ENCODE measurements around the gene LELP1. TPM values are rescaled to one million over a fixed set of nuclear protein-coding genes. Genes with fewer than 3 reads are reported as not detected.

Gene LELP1
- total and polyA plus RNA-seq, 2 donors (not counting 3 experiments of a cell fraction or from before 2014, with no cell fraction given): not detected

GRCh38 chr1:153245466-153245865, 42.2 kb downstream of the LELP1 start:
- no peaks in the 10 kb centered on the region for H3K36me3 ChIP-seq (ENCODE audit: control insufficient read depth in 2 of 2, extremely low read depth in 1 of 2, insufficient read depth in 2 of 2, low read length in 2 of 2)
- H3K4me3 ChIP-seq (replicated peaks in 1 of 3; ENCODE audit: insufficient read depth in 1 of 3, low read depth in 1 of 3, low read length in 3 of 3): no peak overlapping the region
- H3K9ac ChIP-seq (replicated peaks; ENCODE audit: extremely low read depth, insufficient read depth, low read length): no peak overlapping the region
- H3K27me3 ChIP-seq (ENCODE audit: control insufficient read depth in 2 of 2, insufficient read depth in 2 of 2, low read length in 2 of 2): no peaks in the 10 kb centered on the region
- dilution Hi-C loops (cut with MboI; ENCODE audit: extremely low pct_ligation_motif_present, low sequenced_read_pairs): no loop called here
- BruUV-seq (replicated peaks): no TSS peak
- H2AFZ ChIP-seq (ENCODE audit: low read depth, low read length): no peak overlapping the region
- no peaks in the 10 kb centered on the region for H3K79me2 ChIP-seq (ENCODE audit: control insufficient read depth, insufficient read depth, low read length)
- H3K27ac ChIP-seq (ENCODE audit: insufficient read depth, low read depth, low read length): no peak overlapping the region
- intact Hi-C loops (cut with micrococcal nuclease): no loop called here
- TF ChIP-seq POLR2AphosphoS5 (IDR thresholded peaks at IDR 0.05; ENCODE audit: insufficient read depth, low read depth, low read length) (no peak), EZH2 (IDR thresholded peaks at IDR 0.05; ENCODE audit: borderline replicate concordance, low read depth, low read length, severe bottlenecking) (no peak), MYC (IDR thresholded peaks at IDR 0.05; ENCODE audit: low read depth, low read length) (no peak)
- FAIRE-seq (no peak), DNase-seq (ENCODE audit: low read depth, low spot score) (no peak)
- CTCF ChIA-PET: no interaction called here
- no peaks in the 10 kb centered on the region for H3K4me1 ChIP-seq (ENCODE audit: control insufficient read depth, extremely low read depth, insufficient read depth, low read length)
- no peaks in the 10 kb centered on the region for H3K9me3 ChIP-seq (replicated peaks; ENCODE audit: control insufficient read depth, insufficient read depth, low read length)
- H3K4me2 ChIP-seq (ENCODE audit: insufficient read depth, low read length): no peak overlapping the region
- H3K9me1 ChIP-seq (replicated peaks; ENCODE audit: control insufficient read depth, extremely low read depth, insufficient read depth, low read length): no peaks in the 10 kb centered on the region
- POLR2A ChIA-PET: no interaction called here
- H4K20me1 ChIP-seq (replicated peaks; ENCODE audit: control insufficient read depth, extremely low read depth, insufficient read depth, low read length): no peaks in the 10 kb centered on the region

DNA sequence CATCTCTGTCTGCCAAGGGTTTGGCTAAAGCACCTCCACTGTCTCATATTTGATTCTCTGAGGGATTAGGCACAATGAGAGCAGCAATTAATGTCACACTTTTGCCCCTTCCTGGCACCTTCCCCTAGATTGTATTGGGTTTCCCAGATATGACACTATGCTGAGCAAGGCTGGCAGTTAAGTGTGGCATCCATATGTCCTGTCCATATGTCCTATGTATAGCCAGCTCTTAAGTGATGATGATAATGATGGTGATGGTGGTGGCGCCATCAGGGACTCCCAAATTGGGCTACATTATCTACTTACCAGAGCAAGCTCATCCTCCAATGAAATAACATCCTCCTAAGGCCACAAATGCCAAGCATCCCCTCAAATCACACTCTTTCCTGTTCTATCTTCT, 42.8 kb downstream of the LELP1 start:
- Histone ChIP-seq H3K27ac (ENCODE audit: insufficient read depth, low read depth, low read length) (no peak overlapping the region), H3K79me2 (ENCODE audit: control insufficient read depth, insufficient read depth, low read length) (no peaks in the 10 kb centered on the region), H3K4me3 (replicated peaks in 1 of 3; ENCODE audit: insufficient read depth in 1 of 3, low read depth in 1 of 3, low read length in 3 of 3) (no peak overlapping the region), H3K27me3 (ENCODE audit: control insufficient read depth in 2 of 2, insufficient read depth in 2 of 2, low read length in 2 of 2) (no peaks in the 10 kb centered on the region), H3K9me1 (replicated peaks; ENCODE audit: control insufficient read depth, extremely low read depth, insufficient read depth, low read length) (no peaks in the 10 kb centered on the region), H2AFZ (ENCODE audit: low read depth, low read length) (no peak overlapping the region), H3K4me1 (ENCODE audit: control insufficient read depth, extremely low read depth, insufficient read depth, low read length) (no peaks in the 10 kb centered on the region), H3K9ac (replicated peaks; ENCODE audit: extremely low read depth, insufficient read depth, low read length) (no peak overlapping the region), H4K20me1 (replicated peaks; ENCODE audit: control insufficient read depth, extremely low read depth, insufficient read depth, low read length) (no peaks in the 10 kb centered on the region), H3K36me3 (ENCODE audit: control insufficient read depth in 2 of 2, extremely low read depth in 1 of 2, insufficient read depth in 2 of 2, low read length in 2 of 2) (no peaks in the 10 kb centered on the region), H3K4me2 (ENCODE audit: insufficient read depth, low read length) (no peak overlapping the region), H3K9me3 (replicated peaks; ENCODE audit: control insufficient read depth, insufficient read depth, low read length) (no peaks in the 10 kb centered on the region)
- TF ChIP-seq POLR2A (IDR thresholded peaks at IDR 0.05; ENCODE audit: low read depth, low read length): no peak
- no peak for TF ChIP-seq GATA2 (IDR thresholded peaks at IDR 0.05; ENCODE audit: insufficient read depth, insufficient read length, low read depth, low read length)
- TF ChIP-seq POLR2AphosphoS5 (IDR thresholded peaks at IDR 0.05; ENCODE audit: insufficient read depth, low read depth, low read length): no peak
- no peak for TF ChIP-seq JUN (IDR thresholded peaks at IDR 0.05; ENCODE audit: borderline replicate concordance, insufficient read depth, insufficient read length, low read depth)
- TF ChIP-seq, protein P1, sequence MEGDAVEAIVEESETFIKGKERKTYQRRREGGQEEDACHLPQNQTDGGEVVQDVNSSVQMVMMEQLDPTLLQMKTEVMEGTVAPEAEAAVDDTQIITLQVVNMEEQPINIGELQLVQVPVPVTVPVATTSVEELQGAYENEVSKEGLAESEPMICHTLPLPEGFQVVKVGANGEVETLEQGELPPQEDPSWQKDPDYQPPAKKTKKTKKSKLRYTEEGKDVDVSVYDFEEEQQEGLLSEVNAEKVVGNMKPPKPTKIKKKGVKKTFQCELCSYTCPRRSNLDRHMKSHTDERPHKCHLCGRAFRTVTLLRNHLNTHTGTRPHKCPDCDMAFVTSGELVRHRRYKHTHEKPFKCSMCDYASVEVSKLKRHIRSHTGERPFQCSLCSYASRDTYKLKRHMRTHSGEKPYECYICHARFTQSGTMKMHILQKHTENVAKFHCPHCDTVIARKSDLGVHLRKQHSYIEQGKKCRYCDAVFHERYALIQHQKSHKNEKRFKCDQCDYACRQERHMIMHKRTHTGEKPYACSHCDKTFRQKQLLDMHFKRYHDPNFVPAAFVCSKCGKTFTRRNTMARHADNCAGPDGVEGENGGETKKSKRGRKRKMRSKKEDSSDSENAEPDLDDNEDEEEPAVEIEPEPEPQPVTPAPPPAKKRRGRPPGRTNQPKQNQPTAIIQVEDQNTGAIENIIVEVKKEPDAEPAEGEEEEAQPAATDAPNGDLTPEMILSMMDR (IDR thresholded peaks at IDR 0.05; ENCODE audit: extremely low read depth in 1 of 2, insufficient read depth in 1 of 2, low read depth in 1 of 2, low read length in 2 of 2): no peak
- TF ChIP-seq EZH2 (IDR thresholded peaks at IDR 0.05; ENCODE audit: borderline replicate concordance, low read depth, low read length, severe bottlenecking): no peak
- TF ChIP-seq MYC (IDR thresholded peaks at IDR 0.05; ENCODE audit: low read depth, low read length): no peak
- no peak for TF ChIP-seq MAX (IDR thresholded peaks at IDR 0.05; ENCODE audit: insufficient read depth, insufficient read length)
- no peak for TF ChIP-seq FOS (IDR thresholded peaks at IDR 0.05; ENCODE audit: borderline replicate concordance, insufficient read depth, low read length)
- intact Hi-C loops (cut with micrococcal nuclease): no loop called here
- FAIRE-seq: no peak
- CTCF ChIA-PET: no interaction called here
- POLR2A ChIA-PET: no interaction called here
- DNase-seq (ENCODE audit: low read depth, low spot score): no peak
- dilution Hi-C loops (cut with MboI; ENCODE audit: extremely low pct_ligation_motif_present, low sequenced_read_pairs): no loop called here
- no TSS peak for BruUV-seq (replicated peaks)

Measured in endothelial cell of umbilical vein (primary cell).